ENCODE measurements around the gene COL6A3. TPM values are rescaled to one million over a fixed set of nuclear protein-coding genes. Genes with fewer than 3 reads are reported as not detected.
A peak's percentile ranks its signal among the peaks of the same experiment; 100 is the strongest.

Gene COL6A3
- total and polyA plus RNA-seq, 2 of the 13 experiments (the other 11 are each of a cell fraction or from before 2014, with no cell fraction given): 0.03 TPM; not detected in 1

- TF ChIP-seq NFAT5 (CRISPR knock-in tag; IDR thresholded peaks at IDR 0.05) (no peak), U2AF1 (optimal IDR thresholded peaks at IDR 0.05; ENCODE audit: low read depth, low read length) (no peak), FUBP1 (CRISPR knock-in tag; IDR thresholded peaks at IDR 0.05; ENCODE audit: borderline replicate concordance) (no peak)
These were observed 90.3 kb downstream of the COL6A3 start (continued) for GRCh38 chr2:237323656-237324055.

GRCh38 chr2:237322564-237322963 is 91.4 kb downstream of the COL6A3 start:
- Histone ChIP-seq H3K9ac (ENCODE audit: insufficient read depth, low read depth, low read length) (no peak overlapping the region), H3K36me3 (replicated peaks in 1 of 2; ENCODE audit: control insufficient read depth in 1 of 2, insufficient read depth in 2 of 2, low read length in 2 of 2) (no peaks in the 10 kb centered on the region), H3K9me3 (ENCODE audit: low read length) (no peaks in the 10 kb centered on the region), H3K79me2 (ENCODE audit: insufficient read depth, low read length) (no peaks in the 10 kb centered on the region), H4K20me1 (ENCODE audit: insufficient read depth, low read length) (no peaks in the 10 kb centered on the region), H3K4me3 (replicated peaks in 1 of 3; ENCODE audit: insufficient read depth in 1 of 3, low read depth in 2 of 3, low read length in 3 of 3) (no peak overlapping the region), H3K4me1 (ENCODE audit: insufficient read depth, low read length) (no peaks in the 10 kb centered on the region), H2AFZ (ENCODE audit: low read length) (no peak overlapping the region), H3K27ac (ENCODE audit: extremely low read length, insufficient read depth, low read length) (no peak overlapping the region), H3K27me3 (ENCODE audit: control insufficient read depth in 1 of 2, insufficient read depth in 2 of 2, low read length in 2 of 2) (peaks cover 5 to 48% of the 10 kb centered on the region in 2 experiments; a peak in 2 of 5 replicates), H3K4me2 (ENCODE audit: low read depth, low read length) (no peak overlapping the region)
- no peak for FAIRE-seq
- peak; percentile 95 for ATAC-seq
- intact Hi-C loops (cut with micrococcal nuclease; ENCODE audit: unreplicated experiment) (loop anchor here (1.0 kb wide), 1 partner anchor 168 kb away; no protein-coding TSS in a partner anchor), in situ Hi-C loops (cut with HindIII; ENCODE audit: extremely low pct_ligation_motif_present, low pct_unique_long_range_greater_than_20kb) (loop anchor here (10.0 kb wide), 1 partner anchor 168 kb away; no protein-coding TSS in a partner anchor)
- CTCF ChIA-PET (ENCODE audit: low intra/inter-chr PET ratio, low total read pairs): interaction anchor here (1.6 kb wide), 1 partner anchor 169 kb away, joined by 6 read pairs; no protein-coding TSS in a partner anchor
- 2% methylated on average over 4 of the region's 4 CpGs for WGBS (ENCODE audit: low lambda C conversion rate)
- DNase-seq (ENCODE audit: low spot score): peak; percentile 20
- POLR2A ChIA-PET: no interaction called here
- no TSS peak for BruUV-seq (replicated peaks)
- TF ChIP-seq TEAD2 (CRISPR knock-in tag; IDR thresholded peaks at IDR 0.05) (no peak), MIER2 (CRISPR knock-in tag; IDR thresholded peaks at IDR 0.05) (no peak), SMC3 (IDR thresholded peaks at IDR 0.05; ENCODE audit: low read length) (peak; percentile 50; the same call in 1 of the 2 replicates), ZNF318 (CRISPR knock-in tag; IDR thresholded peaks at IDR 0.05) (no peak)

Data from HepG2 (cell line).